HepG2 (cell line): Measurements from ENCODE around the gene ZNHIT1. TPM values are rescaled to one million over a fixed set of nuclear protein-coding genes. Genes with fewer than 3 reads are reported as not detected.

Source experiments
- ARNT2 ChIP-seq: sonication (generic); formaldehyde crosslinking; IDR thresholded peaks from 2 replicates; pipeline ENCODE4 v1.8.0; 2022; ENCODE audit warnings: mild to moderate bottlenecking, low read depth, missing genetic modification reagents, moderate library complexity
- ATF3 ChIP-seq: sonication (generic); formaldehyde crosslinking; IDR thresholded peaks from 2 replicates; pipeline ENCODE4 v1.4.0; 2020; ENCODE audit warnings: missing genetic modification reagents
- CREM ChIP-seq, 2 experiments: sonication (generic) in 1 of 2; formaldehyde crosslinking in 1 of 2; IDR thresholded peaks; 2 replicates each; pipeline versions ENCODE4 v1.4.0 to v1.6.1; 2016 to 2020; ENCODE audit warnings: antibody characterized with exemption in 1 of 2, mild to moderate bottlenecking in 1 of 2, missing genetic modification reagents in 1 of 2
- ELF3 ChIP-seq: IDR thresholded peaks from 2 replicates; pipeline ENCODE4 v1.6.1; 2016; ENCODE audit warnings: missing genetic modification reagents, missing compliant biosample characterization
- HMG20B ChIP-seq: conservative IDR thresholded peaks from 2 replicates; pipeline ENCODE4 v1.6.1; 2016; ENCODE audit warnings: missing genetic modification reagents, missing compliant biosample characterization
- JARID2 ChIP-seq: sonication (generic); formaldehyde crosslinking; IDR thresholded peaks from 2 replicates; pipeline ENCODE4 v1.8.1; 2023; ENCODE audit warnings: missing genetic modification reagents, inconsistent platforms; ENCODE audit not compliant: insufficient replicate concordance
- KLF16 ChIP-seq, 2 experiments: sonication (generic) in 1 of 2; formaldehyde crosslinking in 1 of 2; IDR thresholded peaks; 2 replicates each; pipeline versions ENCODE4 v1.6.1 to v1.8.0; 2016 to 2023; ENCODE audit warnings: missing genetic modification reagents in 2 of 2, missing compliant biosample characterization in 1 of 2
- MAZ ChIP-seq, 2 experiments: sonication (generic) in 1 of 2; formaldehyde crosslinking in 1 of 2; IDR thresholded peaks; 2 replicates each; pipeline versions ENCODE4 v1.5.0 to v1.6.1; 2012 to 2020; ENCODE audit warnings: low read depth in 2 of 2, mild to moderate bottlenecking in 2 of 2, borderline replicate concordance in 1 of 2, improper control_type of control experiment in 1 of 2, low read length in 1 of 2, missing genetic modification reagents in 1 of 2, moderate library complexity in 1 of 2
- RBAK ChIP-seq: sonication (generic); formaldehyde crosslinking; IDR thresholded peaks from 2 replicates; pipeline ENCODE4 v1.5.1; 2020; ENCODE audit warnings: mild to moderate bottlenecking, missing genetic modification reagents
- REPIN1 ChIP-seq: sonication (generic); formaldehyde crosslinking; IDR thresholded peaks from 2 replicates; pipeline ENCODE4 v1.8.0; 2022; ENCODE audit warnings: missing genetic modification reagents, low read depth, mild to moderate bottlenecking, borderline replicate concordance
- RFXANK ChIP-seq: IDR thresholded peaks from 2 replicates; pipeline ENCODE4 v1.6.1; 2016
- SIN3A ChIP-seq: IDR thresholded peaks from 2 replicates; pipeline ENCODE4 v1.6.1; 2011; ENCODE audit warnings: low read depth, mild to moderate bottlenecking, control low read depth, low read length, borderline replicate concordance
- SNAI1 ChIP-seq: sonication (generic); formaldehyde crosslinking; IDR thresholded peaks from 2 replicates; pipeline ENCODE4 v1.5.0; 2020; ENCODE audit warnings: mild to moderate bottlenecking, missing genetic modification reagents, borderline replicate concordance
- SP1 ChIP-seq, 2 experiments: fragments of 450-650 bp in 1 of 2; sonication (generic) in 1 of 2; formaldehyde crosslinking in 1 of 2; IDR thresholded peaks; 2 replicates each; pipeline versions ENCODE4 v1.4.0 to v1.6.1; 2016 to 2020; ENCODE audit warnings: missing genetic modification reagents in 1 of 2
- SRY ChIP-seq: sonication (generic); formaldehyde crosslinking; IDR thresholded peaks from 2 replicates; pipeline ENCODE4 v1.8.0; 2022; ENCODE audit warnings: mild to moderate bottlenecking, missing genetic modification reagents
- TIGD3 ChIP-seq: sonication (generic); formaldehyde crosslinking; IDR thresholded peaks from 2 replicates; pipeline ENCODE4 v1.5.1; 2020; ENCODE audit warnings: mild to moderate bottlenecking, missing genetic modification reagents, borderline replicate concordance
- U2AF1 ChIP-seq: fragments of 200-400 bp; formaldehyde crosslinking; optimal IDR thresholded peaks from 2 replicates; pipeline ENCODE3; 2017; ENCODE audit warnings: mild to moderate bottlenecking, low read depth, low read length
- ZNF224 ChIP-seq: sonication (generic); formaldehyde crosslinking; IDR thresholded peaks from 2 replicates; pipeline ENCODE4 v1.5.0; 2020; ENCODE audit warnings: mild to moderate bottlenecking, missing genetic modification reagents
- ZNF350 ChIP-seq: sonication (generic); formaldehyde crosslinking; IDR thresholded peaks from 2 replicates; pipeline ENCODE4 v1.4.0; 2020; ENCODE audit warnings: mild to moderate bottlenecking, low read depth, missing genetic modification reagents, borderline replicate concordance
- polyA plus RNA-seq, 8 experiments: library from polyadenylated mRNA; depleted of rRNA in 3 of 8; stranded (reverse) in 7 of 8; unstranded in 1 of 8; fragments of >200 nt; fragmentation: Illumina TruSeq in 4 of 8; extraction: Trizol in 4 of 8; gene quantifications; 2 replicates each; pipeline versions ENCODE4 v1.2.1 to v1.2.3, GENCODE V29; 2011 to 2016; ENCODE audit warnings: low read depth in 4 of 8, missing spikeins in 1 of 8, mixed read lengths in 1 of 8; ENCODE audit not compliant: insufficient read depth in 1 of 8
- total RNA-seq, 5 experiments: library from RNA; depleted of rRNA; stranded (reverse); fragments of >200 nt; fragmentation: Illumina TruSeq; extraction: Trizol; gene quantifications; 2 replicates each; pipeline ENCODE4 v1.2.3, GENCODE V29; 2016; ENCODE audit warnings: low read depth in 1 of 5
- TF ChIP-seq, protein P1 (sequence below): sonication (generic); formaldehyde crosslinking; IDR thresholded peaks from 2 replicates; pipeline ENCODE4 v1.5.1; 2020; ENCODE audit warnings: mild to moderate bottlenecking, moderate library complexity, missing genetic modification reagents
- TF ChIP-seq, protein P2 (sequence below): sonication (generic); formaldehyde crosslinking; IDR thresholded peaks from 2 replicates; pipeline ENCODE4 v1.8.1; 2023; ENCODE audit warnings: mild to moderate bottlenecking, moderate library complexity, missing genetic modification reagents
- TF ChIP-seq, protein P3 (sequence below): sonication (generic); formaldehyde crosslinking; IDR thresholded peaks from 2 replicates; pipeline ENCODE4 v1.4.0; 2020; ENCODE audit warnings: missing genetic modification reagents, borderline replicate concordance

The ZNHIT1 gene
- total and polyA plus RNA-seq, 2 of the 13 experiments (the other 11 are each of a cell fraction or from before 2014, with no cell fraction given): 32.5 to 64.5 TPM

DNA sequence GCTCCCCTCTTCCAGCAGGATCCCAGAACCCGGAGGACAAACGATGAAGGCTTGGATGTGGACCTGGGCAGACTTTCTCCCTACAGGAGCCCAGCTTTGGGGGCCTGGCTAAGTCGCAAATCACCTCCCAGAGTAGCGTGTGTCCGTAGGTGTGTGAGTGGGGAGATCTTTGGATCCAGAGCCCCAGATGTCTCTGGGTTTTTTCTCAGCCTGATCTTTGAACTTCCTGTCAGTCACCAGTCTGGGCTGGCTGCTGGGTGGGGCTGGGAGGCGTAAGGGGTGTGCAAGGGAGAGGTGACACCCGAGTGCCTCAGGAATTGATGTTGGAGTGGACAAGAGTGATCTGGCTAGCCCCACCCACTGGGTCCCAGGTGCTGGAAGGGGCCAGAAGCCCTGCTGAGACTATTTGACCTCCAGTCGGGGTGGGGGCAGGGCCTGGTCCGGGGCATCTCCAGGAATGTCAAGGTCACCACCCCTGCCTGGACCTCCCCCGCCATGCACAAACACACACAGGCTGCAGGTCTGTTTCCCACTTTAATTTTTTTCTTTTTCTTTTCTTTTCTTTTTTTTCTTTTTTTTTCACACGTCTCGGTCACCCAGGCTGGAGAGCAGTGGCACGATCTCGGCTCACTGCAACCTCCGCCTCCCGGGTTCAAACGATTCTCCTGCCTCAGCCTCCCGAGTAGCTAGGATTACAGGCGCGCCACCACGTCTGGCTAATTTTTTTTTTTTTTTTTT lies 16.9 kb upstream of the ZNHIT1 start, which contains the start of gene MOGAT3 (continued):
- TF ChIP-seq U2AF1 (no peak), JARID2 (CRISPR knock-in tag) (no peak), SNAI1 (no peak), ZNF350 (peak; percentile 87), CREM (IDR thresholded peaks at IDR 0.05) (peak; percentile 76), CREM (CRISPR knock-in tag; IDR thresholded peaks at IDR 0.05) (0 out of 2 replicates have a peak, but pooled peaks have one; percentile 8), MAZ (IDR thresholded peaks at IDR 0.05; ENCODE audit: borderline replicate concordance, low read depth, low read length) (peak; percentile 86), MAZ (CRISPR knock-in tag; IDR thresholded peaks at IDR 0.05; ENCODE audit: low read depth) (peak; percentile 71), RFXANK (CRISPR knock-in tag) (peak; percentile 60; the same call in 1 of the 2 replicates), HMG20B (CRISPR knock-in tag) (peak; percentile 82), REPIN1 (CRISPR knock-in tag) (peak; percentile 56), RBAK (CRISPR knock-in tag) (no peak), ATF3 (CRISPR knock-in tag) (peak; percentile 23; the same call in 1 of the 2 replicates), ELF3 (CRISPR knock-in tag) (peak; percentile 58; the same call in 1 of the 2 replicates), ZNF224 (CRISPR knock-in tag) (0 out of 2 replicates have a peak, but pooled peaks have one; percentile 78), KLF16 (CRISPR knock-in tag; IDR thresholded peaks at IDR 0.05) (peak in 1 of 2 experiments; percentile 72; a peak in 2 of 4 replicates), ARNT2 (CRISPR knock-in tag) (no peak), TIGD3 (CRISPR knock-in tag) (peak; percentile 83; the same call in 1 of the 2 replicates), SIN3A (peak; percentile 53; the same call in 1 of the 2 replicates), SRY (CRISPR knock-in tag) (0 out of 2 replicates have a peak, but pooled peaks have one; percentile 17), SP1 (IDR thresholded peaks at IDR 0.05) (no peak), SP1 (CRISPR knock-in tag; IDR thresholded peaks at IDR 0.05) (peak; percentile 67; the same call in 1 of the 2 replicates)
- TF ChIP-seq, protein P1, sequence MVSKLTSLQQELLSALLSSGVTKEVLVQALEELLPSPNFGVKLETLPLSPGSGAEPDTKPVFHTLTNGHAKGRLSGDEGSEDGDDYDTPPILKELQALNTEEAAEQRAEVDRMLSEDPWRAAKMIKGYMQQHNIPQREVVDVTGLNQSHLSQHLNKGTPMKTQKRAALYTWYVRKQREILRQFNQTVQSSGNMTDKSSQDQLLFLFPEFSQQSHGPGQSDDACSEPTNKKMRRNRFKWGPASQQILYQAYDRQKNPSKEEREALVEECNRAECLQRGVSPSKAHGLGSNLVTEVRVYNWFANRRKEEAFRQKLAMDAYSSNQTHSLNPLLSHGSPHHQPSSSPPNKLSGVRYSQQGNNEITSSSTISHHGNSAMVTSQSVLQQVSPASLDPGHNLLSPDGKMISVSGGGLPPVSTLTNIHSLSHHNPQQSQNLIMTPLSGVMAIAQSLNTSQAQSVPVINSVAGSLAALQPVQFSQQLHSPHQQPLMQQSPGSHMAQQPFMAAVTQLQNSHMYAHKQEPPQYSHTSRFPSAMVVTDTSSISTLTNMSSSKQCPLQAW (CRISPR knock-in tag): peak; percentile 69
- TF ChIP-seq, protein P2, sequence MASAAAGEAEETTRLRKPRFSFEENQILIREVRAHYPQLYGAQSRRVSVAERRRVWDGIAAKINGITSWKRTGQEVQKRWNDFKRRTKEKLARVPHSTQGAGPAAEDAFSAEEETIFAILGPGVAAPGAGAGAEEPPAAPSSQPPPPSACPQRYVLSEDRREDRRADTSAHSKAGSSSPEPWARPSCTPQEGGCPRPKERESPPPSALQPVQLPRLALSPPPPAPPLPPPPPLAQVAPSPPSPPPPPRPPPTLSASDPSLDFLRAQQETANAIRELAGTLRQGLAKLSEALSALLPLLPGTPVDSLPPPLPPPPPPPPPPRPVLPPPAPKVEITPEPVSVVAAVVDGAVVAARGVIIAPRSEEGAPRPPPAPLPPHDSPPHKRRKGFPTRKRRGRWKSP: peak; percentile 57; the same call in 1 of the 2 replicates
- TF ChIP-seq, protein P3, sequence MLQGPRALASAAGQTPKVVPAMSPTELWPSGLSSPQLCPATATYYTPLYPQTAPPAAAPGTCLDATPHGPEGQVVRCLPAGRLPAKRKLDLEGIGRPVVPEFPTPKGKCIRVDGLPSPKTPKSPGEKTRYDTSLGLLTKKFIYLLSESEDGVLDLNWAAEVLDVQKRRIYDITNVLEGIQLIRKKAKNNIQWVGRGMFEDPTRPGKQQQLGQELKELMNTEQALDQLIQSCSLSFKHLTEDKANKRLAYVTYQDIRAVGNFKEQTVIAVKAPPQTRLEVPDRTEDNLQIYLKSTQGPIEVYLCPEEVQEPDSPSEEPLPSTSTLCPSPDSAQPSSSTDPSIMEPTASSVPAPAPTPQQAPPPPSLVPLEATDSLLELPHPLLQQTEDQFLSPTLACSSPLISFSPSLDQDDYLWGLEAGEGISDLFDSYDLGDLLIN: peak; percentile 58; the same call in 1 of the 2 replicates
